Esophagus squamous epithelium (tissue), 5 donors: ENCODE measurements around the gene SKAP1. TPM values are rescaled to one million over a fixed set of nuclear protein-coding genes. Genes with fewer than 3 reads are reported as not detected.

Source experiments
- DNase-seq: peaks from one replicate; lab custom pipeline; 2025; lab: John Stamatoyannopoulos, UW
- H3K27ac ChIP-seq, 4 donors: fragments of 200-600 bp; sonication (generic); one replicate each; pipeline ENCODE4 v1.5.1; 2016 to 2019; ENCODE audit warnings: mild to moderate bottlenecking in 1 of 4
- H3K27me3 ChIP-seq, 4 donors: fragments of 200-600 bp; sonication (generic); 1 replicate in 3 of 4; 2 replicates in 1 of 4; pipeline versions ENCODE4 v1.5.1 to v1.6.0; 2017 to 2021; ENCODE audit warnings: antibody characterized with exemption in 1 of 4
- H3K36me3 ChIP-seq, 3 donors: fragments of 200-600 bp; sonication (generic); one replicate each; pipeline ENCODE4 v1.5.1; 2016 to 2019
- H3K4me1 ChIP-seq, 3 donors: fragments of 200-600 bp; sonication (generic); one replicate each; pipeline ENCODE4 v1.5.1; 2017 to 2019
- H3K4me3 ChIP-seq, 4 donors: fragments of 200-600 bp; sonication (generic); 1 replicate in 3 of 4; 2 replicates in 1 of 4; pipeline ENCODE4 v1.5.1; 2016 to 2019; ENCODE audit warnings: mild to moderate bottlenecking in 2 of 4, moderate library complexity in 1 of 4
- H3K9me3 ChIP-seq, 3 donors: fragments of 200-600 bp; sonication (generic); one replicate each; pipeline ENCODE4 v1.5.1; 2016 to 2019
- POLR2A ChIP-seq, 4 donors: fragments of 450-650 bp; IDR thresholded peaks; one replicate each; pipeline ENCODE4 v1.6.1; 2017; ENCODE audit warnings: antibody characterized with exemption in 4 of 4, mild to moderate bottlenecking in 4 of 4, moderate library complexity in 3 of 4
- WGBS, 2 donors: methylation state at CpG; one replicate each; pipeline ENCODE4 v1.1.5; 2018; 5-methylcytosine and 5-hydroxymethylcytosine counted together
- intact Hi-C: fragments of 100-400 bp; cut with DNase I; formaldehyde crosslinking; loops from one replicate; pipeline ENCODE4 v1.15.0; 2022
- total RNA-seq, 4 donors: library from RNA; depleted of rRNA; stranded (reverse); fragments of >200 nt; gene quantifications; one replicate each; pipeline ENCODE4 v1.1.0, GENCODE V29; 2016
- TF ChIP-seq, protein P1 (sequence below), 6 experiments: fragments of 450-650 bp in 4 of 6; fragments of 200-600 bp in 2 of 6; sonication (generic) in 2 of 6; IDR thresholded peaks; one replicate each; pipeline ENCODE4 v1.5.1; 2016 to 2019; ENCODE audit warnings: antibody characterized with exemption in 6 of 6, mild to moderate bottlenecking in 4 of 6, moderate library complexity in 4 of 6
- donor health status: DM: yes; HTN: yes; CAD: no.

SKAP1 gene
- total RNA-seq, 4 donors from 2014 or later: 0.83 to 5.1 (median 3.4) TPM; not detected in 1

- Histone ChIP-seq H3K4me1 (no peaks in the 10 kb centered on the region), H3K27me3 (peaks cover 0 to 100% (median 5%) of the 10 kb centered on the region in 4 donors), H3K9me3 (no peaks in the 10 kb centered on the region), H3K27ac (no peak overlapping the region), H3K4me3 (no peak overlapping the region), H3K36me3 (no peaks in the 10 kb centered on the region)
- TF ChIP-seq, protein P1, sequence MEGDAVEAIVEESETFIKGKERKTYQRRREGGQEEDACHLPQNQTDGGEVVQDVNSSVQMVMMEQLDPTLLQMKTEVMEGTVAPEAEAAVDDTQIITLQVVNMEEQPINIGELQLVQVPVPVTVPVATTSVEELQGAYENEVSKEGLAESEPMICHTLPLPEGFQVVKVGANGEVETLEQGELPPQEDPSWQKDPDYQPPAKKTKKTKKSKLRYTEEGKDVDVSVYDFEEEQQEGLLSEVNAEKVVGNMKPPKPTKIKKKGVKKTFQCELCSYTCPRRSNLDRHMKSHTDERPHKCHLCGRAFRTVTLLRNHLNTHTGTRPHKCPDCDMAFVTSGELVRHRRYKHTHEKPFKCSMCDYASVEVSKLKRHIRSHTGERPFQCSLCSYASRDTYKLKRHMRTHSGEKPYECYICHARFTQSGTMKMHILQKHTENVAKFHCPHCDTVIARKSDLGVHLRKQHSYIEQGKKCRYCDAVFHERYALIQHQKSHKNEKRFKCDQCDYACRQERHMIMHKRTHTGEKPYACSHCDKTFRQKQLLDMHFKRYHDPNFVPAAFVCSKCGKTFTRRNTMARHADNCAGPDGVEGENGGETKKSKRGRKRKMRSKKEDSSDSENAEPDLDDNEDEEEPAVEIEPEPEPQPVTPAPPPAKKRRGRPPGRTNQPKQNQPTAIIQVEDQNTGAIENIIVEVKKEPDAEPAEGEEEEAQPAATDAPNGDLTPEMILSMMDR (IDR thresholded peaks at IDR 0.05): no peak
- no peak for TF ChIP-seq POLR2A (IDR thresholded peaks at IDR 0.05)
- intact Hi-C loops: no loop called here
- WGBS, 2 donors: 40 to 52% methylated on average over 1 of the region's 1 CpG
- DNase-seq: no peak
These were observed 96.9 kb downstream of the SKAP1 start for GRCh38 chr17:48333034-48333530.

DNA sequence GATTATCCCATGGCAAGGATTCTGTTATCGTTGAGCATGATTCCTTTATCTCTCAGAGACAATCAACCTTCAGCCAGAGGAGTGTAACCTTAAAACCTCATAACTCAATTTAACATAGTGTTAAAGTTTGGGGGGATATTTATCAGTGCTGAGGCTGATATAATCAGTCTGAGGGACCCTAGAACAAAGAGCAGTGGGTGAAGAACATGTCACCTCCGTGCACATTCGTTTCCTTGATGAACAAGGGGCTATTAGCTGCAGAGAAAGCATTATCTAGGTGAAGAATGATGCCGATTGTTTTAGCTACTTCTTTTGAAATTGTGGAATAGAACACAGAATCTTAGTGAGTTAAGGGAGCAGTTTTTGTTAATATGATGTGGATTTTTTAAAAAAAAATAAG lies 99.1 kb downstream of the SKAP1 start:
- Histone ChIP-seq H3K27me3 (peaks cover 0 to 99% (median 3%) of the 10 kb centered on the region in 4 donors), H3K36me3 (no peaks in the 10 kb centered on the region), H3K4me3 (no peak overlapping the region), H3K27ac (no peak overlapping the region), H3K9me3 (no peaks in the 10 kb centered on the region), H3K4me1 (no peaks in the 10 kb centered on the region)
- TF ChIP-seq, protein P1 (IDR thresholded peaks at IDR 0.05): no peak
- TF ChIP-seq POLR2A (IDR thresholded peaks at IDR 0.05): no peak
- 56 to 67% methylated on average over 4 of the region's 4 CpGs for WGBS, 2 donors
- intact Hi-C loops: no loop called here
- DNase-seq: no peak

DNA sequence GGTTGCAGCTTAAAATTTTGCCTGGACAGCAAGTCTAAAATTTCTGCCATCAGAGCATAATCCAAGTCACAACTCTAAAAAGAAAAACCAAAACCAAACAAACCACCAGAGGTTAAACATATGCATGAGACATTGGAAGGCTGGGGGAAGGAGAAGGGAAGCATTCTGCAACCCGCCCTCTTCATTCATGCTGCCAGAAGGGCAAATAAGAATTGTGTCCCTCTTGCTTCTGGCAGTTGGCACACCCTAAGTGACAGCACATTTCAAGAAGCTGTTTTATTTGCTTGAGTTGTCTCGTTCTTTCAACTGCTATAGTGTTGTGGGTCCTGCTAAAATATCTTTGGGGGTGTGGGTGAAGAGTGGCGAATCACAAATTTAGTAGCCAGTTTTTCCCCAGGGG lies 99.6 kb downstream of the SKAP1 start:
- peaks cover 0 to 99% (median 3%) of the 10 kb centered on the region in 4 donors for H3K27me3 ChIP-seq
- H3K9me3 ChIP-seq: no peaks in the 10 kb centered on the region
- H3K36me3 ChIP-seq: no peaks in the 10 kb centered on the region
- H3K4me1 ChIP-seq: no peaks in the 10 kb centered on the region
- H3K4me3 ChIP-seq: no peak overlapping the region
- intact Hi-C loops: no loop called here
- TF ChIP-seq, protein P1 (IDR thresholded peaks at IDR 0.05): no peak
- TF ChIP-seq POLR2A (IDR thresholded peaks at IDR 0.05): no peak
- 51 to 63% methylated on average over 3 of the region's 3 CpGs for WGBS, 2 donors
- H3K27ac ChIP-seq: no peak overlapping the region
- DNase-seq: no peak

DNA sequence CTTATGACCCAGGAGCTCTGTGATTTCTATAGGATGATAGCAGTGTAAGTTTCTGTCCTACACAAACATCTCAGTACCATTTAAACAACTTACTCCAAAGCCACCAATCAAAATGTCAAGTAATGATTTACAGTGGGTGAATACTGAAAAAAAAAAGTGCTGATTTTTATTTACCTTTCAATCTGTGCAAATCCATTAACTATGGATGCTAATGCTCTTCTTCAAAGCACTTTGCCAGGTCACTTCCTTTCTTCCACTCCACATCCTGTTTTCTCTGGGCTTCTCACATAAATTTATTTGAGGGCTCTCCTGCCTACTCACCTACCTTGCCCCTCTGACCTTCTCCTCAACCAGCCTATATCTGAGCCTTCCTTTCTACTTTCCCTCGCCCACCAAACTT lies 101.6 kb downstream of the SKAP1 start:
- peaks cover 0 to 99% (median 3%) of the 10 kb centered on the region in 4 donors for H3K27me3 ChIP-seq
- intact Hi-C loops: no loop called here

DNA sequence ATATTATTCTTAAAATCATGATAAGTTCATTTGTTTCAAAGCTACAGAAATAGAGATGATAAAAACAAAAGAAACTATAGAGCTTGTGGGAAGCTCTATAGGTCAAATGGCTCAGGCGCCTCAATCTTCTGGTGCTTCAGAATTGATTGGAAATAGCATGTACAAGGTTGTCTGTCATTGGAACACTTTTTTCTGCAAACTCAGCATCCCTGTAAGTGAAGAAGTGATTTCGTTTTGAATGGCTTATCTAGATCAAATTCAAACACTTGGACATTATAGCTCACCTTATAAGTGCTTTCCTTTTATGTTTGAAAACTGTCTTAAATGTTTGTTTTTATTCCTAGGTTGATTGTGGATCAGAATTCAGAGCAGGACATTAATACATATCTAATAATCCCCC lies 103.7 kb downstream of the SKAP1 start:
- intact Hi-C loops: no loop called here
- 48 to 56% methylated on average over 2 of the region's 2 CpGs for WGBS, 2 donors

More for the DNA sequence above, 101.6 kb downstream of the SKAP1 start:
- Histone ChIP-seq H3K9me3 (no peaks in the 10 kb centered on the region), H3K4me1 (no peaks in the 10 kb centered on the region), H3K27ac (no peak overlapping the region), H3K4me3 (no peak overlapping the region), H3K36me3 (no peaks in the 10 kb centered on the region)
- DNase-seq: no peak
- no peak for TF ChIP-seq POLR2A (IDR thresholded peaks at IDR 0.05)
- TF ChIP-seq, protein P1 (IDR thresholded peaks at IDR 0.05): no peak
- 70 to 77% methylated on average over 1 of the region's 1 CpG for WGBS, 2 donors

More for the DNA sequence above, 103.7 kb downstream of the SKAP1 start:
- H3K4me3 ChIP-seq: no peak overlapping the region
- no peak for DNase-seq
- peaks cover 0 to 95% (median 1%) of the 10 kb centered on the region in 4 donors for H3K27me3 ChIP-seq
- no peaks in the 10 kb centered on the region for H3K36me3 ChIP-seq
- H3K27ac ChIP-seq: no peak overlapping the region
- H3K9me3 ChIP-seq: no peaks in the 10 kb centered on the region
- H3K4me1 ChIP-seq: no peaks in the 10 kb centered on the region
- TF ChIP-seq POLR2A (IDR thresholded peaks at IDR 0.05): no peak
- TF ChIP-seq, protein P1 (IDR thresholded peaks at IDR 0.05): no peak
